PC-9 (cell line): ENCODE measurements around the gene MSI2. TPM values are rescaled to one million over a fixed set of nuclear protein-coding genes. Genes with fewer than 3 reads are reported as not detected.

Experiments used
- BruUV-seq: library from RNA; stranded (reverse); fragments of 400-500 nt; replicated peaks from 2 replicates; lab custom pipeline; 2021; lab: Mats Ljungman, UMichigan
- CTCF ChIA-PET: fragments of 300-600 bp; sonication (Branson Sonifier 250); formaldehyde crosslinking; loops from one replicate; lab custom pipeline; 2022; ENCODE audit warnings: antibody characterized with exemption; lab: Charles Lee
- POLR2A ChIA-PET: fragments of 300-600 bp; sonication (Branson Sonifier 250); formaldehyde crosslinking; loops from one replicate; lab custom pipeline; 2022; ENCODE audit warnings: antibody characterized with exemption; ENCODE audit not compliant: unreplicated experiment; lab: Charles Lee
- DNase-seq, 2 experiments: peaks; one replicate each; pipeline versions ENCODE4 v3.0.0 to v3.0.0-alpha.2; 2015 to 2022; ENCODE audit warnings: mixed read lengths in 1 of 2
- H2AFZ ChIP-seq: fragments of 200-600 bp; sonication (generic); 2 replicates; pipeline ENCODE4 v1.8.1; 2017; ENCODE audit warnings: antibody characterized with exemption
- H3F3A ChIP-seq: fragments of 200-600 bp; sonication (generic); 2 replicates; pipeline ENCODE4 v1.8.1; 2017; ENCODE audit warnings: antibody characterized with exemption, mild to moderate bottlenecking, low read depth; ENCODE audit not compliant: insufficient read depth
- H3K27ac ChIP-seq: fragments of 200-600 bp; sonication (generic); 2 replicates; pipeline ENCODE4 v1.6.1; 2016; ENCODE audit warnings: mixed run types
- H3K27me3 ChIP-seq: fragments of 200-600 bp; sonication (generic); 2 replicates; pipeline ENCODE4 v1.6.1; 2016; ENCODE audit warnings: low read depth, mixed run types; ENCODE audit not compliant: insufficient read depth
- H3K36me3 ChIP-seq: fragments of 200-600 bp; sonication (generic); 2 replicates; pipeline ENCODE4 v1.6.1; 2016; ENCODE audit warnings: low read depth, mixed run types
- H3K4me1 ChIP-seq: fragments of 200-600 bp; sonication (generic); replicated peaks from 2 replicates; pipeline ENCODE4 v1.6.1; 2016; ENCODE audit warnings: mixed run types; ENCODE audit not compliant: insufficient read depth
- H3K4me2 ChIP-seq: fragments of 200-600 bp; sonication (generic); 2 replicates; pipeline ENCODE4 v1.6.1; 2017; ENCODE audit warnings: mixed run types
- H3K4me3 ChIP-seq: fragments of 200-600 bp; sonication (generic); 2 replicates; pipeline ENCODE4 v1.6.1; 2016; ENCODE audit warnings: mixed run types
- H3K79me2 ChIP-seq: fragments of 200-600 bp; sonication (generic); 2 replicates; pipeline ENCODE4 v1.6.1; 2017; ENCODE audit warnings: low read depth, mixed run types
- H3K9me2 ChIP-seq: fragments of 200-600 bp; sonication (generic); 2 replicates; pipeline ENCODE4 v1.8.1; 2017; ENCODE audit warnings: mild to moderate bottlenecking; ENCODE audit not compliant: insufficient read depth
- H3K9me3 ChIP-seq: fragments of 200-600 bp; sonication (generic); 2 replicates; pipeline ENCODE4 v1.8.1; 2016; ENCODE audit warnings: low read depth; ENCODE audit not compliant: insufficient read depth
- H4K20me1 ChIP-seq: fragments of 200-600 bp; sonication (generic); 2 replicates; pipeline ENCODE4 v1.8.1; 2017; ENCODE audit not compliant: insufficient read depth
- CTCF ChIP-seq: fragments of 200-600 bp; sonication (generic); conservative IDR thresholded peaks from 2 replicates; pipeline ENCODE4 v1.6.1; 2017; ENCODE audit warnings: mixed run types, antibody characterized with exemption, mild to moderate bottlenecking, moderate library complexity
- EZH2 ChIP-seq: fragments of 200-600 bp; sonication (generic); IDR thresholded peaks from 2 replicates; pipeline ENCODE4 v1.8.0; 2017; ENCODE audit warnings: antibody characterized with exemption, low read depth
- intact Hi-C: fragments of 100-400 bp; cut with micrococcal nuclease; formaldehyde crosslinking; loops from one replicate; pipeline ENCODE4 v1.10.0; 2022; ENCODE audit not compliant: unreplicated experiment
- total RNA-seq: library from RNA; stranded (reverse); gene quantifications from 2 replicates; pipeline ENCODE4 v1.2.3, GENCODE V29; 2021

MSI2 gene
- total RNA-seq, 1 experiment from 2014 or later, result 15.7 TPM

DNA sequence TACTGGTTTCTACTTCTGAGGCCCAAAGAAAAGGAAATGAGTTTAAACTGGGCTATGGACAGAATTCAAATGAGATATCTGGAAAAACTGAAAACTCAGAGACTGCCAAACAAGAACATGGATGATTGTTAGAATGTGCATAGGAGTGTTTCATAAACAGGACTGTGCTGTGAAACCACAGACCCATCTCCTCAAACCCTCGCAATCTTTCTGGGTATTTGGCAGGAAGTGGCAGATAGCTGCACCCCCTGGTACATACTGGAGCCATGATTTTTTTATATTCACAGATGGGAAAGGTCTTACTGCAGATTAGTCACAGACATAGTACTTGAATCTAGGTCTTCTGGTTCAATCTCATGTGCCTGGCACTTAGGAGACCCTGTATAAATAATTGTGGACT is 343.8 kb downstream of the MSI2 start:
- Histone ChIP-seq H3K4me2 (no peak overlapping the region), H3K4me3 (no peak overlapping the region), H3K79me2 (no peaks in the 10 kb centered on the region), H3K4me1 (no peaks in the 10 kb centered on the region), H4K20me1 (peaks cover 4% of the 10 kb centered on the region; the same call in 1 of the 2 replicates), H3K27me3 (no peaks in the 10 kb centered on the region), H3K36me3 (no peaks in the 10 kb centered on the region), H3K27ac (no peak overlapping the region), H3K9me3 (no peaks in the 10 kb centered on the region), H2AFZ (no peak overlapping the region), H3F3A (no peaks in the 10 kb centered on the region), H3K9me2 (no peaks in the 10 kb centered on the region)
- intact Hi-C loops, result no loop called here
- no TSS peak for BruUV-seq
- TF ChIP-seq EZH2 (no peak), CTCF (no peak)
- DNase-seq, result no peak
- ChIA-PET POLR2A (no interaction called here), CTCF (no interaction called here)

DNA sequence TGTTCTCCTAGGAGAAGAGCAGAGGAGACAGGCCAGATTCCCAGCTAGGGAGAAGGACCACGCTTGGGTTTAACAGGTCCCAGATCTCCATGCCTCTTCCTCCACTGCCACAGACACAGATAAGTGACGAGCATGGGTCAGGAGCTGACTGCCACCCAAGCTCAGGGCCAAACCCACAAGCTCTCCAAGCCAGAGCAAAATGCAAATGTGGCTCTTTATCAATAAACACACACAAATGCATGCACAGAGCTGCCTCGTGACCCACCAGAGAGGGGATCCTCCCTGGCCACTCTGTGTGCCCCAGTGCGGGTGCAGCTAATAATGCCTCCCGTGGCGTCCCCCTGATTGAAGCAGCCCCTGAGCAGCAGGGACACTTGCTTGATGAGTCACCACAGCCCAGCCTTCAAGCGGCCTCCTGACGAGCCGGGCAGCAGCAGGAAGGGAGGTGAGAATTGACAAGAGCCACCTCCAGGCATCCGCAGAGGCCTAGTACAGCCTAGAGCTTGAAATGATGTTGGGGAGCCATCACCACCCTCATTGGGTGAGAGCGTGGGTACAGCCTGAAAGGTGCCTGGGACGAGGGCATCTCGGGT is 344.9 kb downstream of the MSI2 start:
- Histone ChIP-seq H3K36me3 (no peaks in the 10 kb centered on the region), H3F3A (no peaks in the 10 kb centered on the region), H3K9me3 (no peaks in the 10 kb centered on the region), H3K27ac (no peak overlapping the region), H3K4me1 (no peaks in the 10 kb centered on the region), H4K20me1 (peaks cover 4% of the 10 kb centered on the region; the same call in 1 of the 2 replicates), H3K79me2 (no peaks in the 10 kb centered on the region), H2AFZ (no peak overlapping the region), H3K4me3 (no peak overlapping the region), H3K4me2 (no peak overlapping the region), H3K9me2 (no peaks in the 10 kb centered on the region), H3K27me3 (peaks cover 6% of the 10 kb centered on the region)
- CTCF ChIA-PET, result no interaction called here
- POLR2A ChIA-PET, result no interaction called here
- no TSS peak for BruUV-seq
- intact Hi-C loops, result no loop called here
- no peak for TF ChIP-seq CTCF
- no peak for TF ChIP-seq EZH2
- DNase-seq, result no peak

DNA sequence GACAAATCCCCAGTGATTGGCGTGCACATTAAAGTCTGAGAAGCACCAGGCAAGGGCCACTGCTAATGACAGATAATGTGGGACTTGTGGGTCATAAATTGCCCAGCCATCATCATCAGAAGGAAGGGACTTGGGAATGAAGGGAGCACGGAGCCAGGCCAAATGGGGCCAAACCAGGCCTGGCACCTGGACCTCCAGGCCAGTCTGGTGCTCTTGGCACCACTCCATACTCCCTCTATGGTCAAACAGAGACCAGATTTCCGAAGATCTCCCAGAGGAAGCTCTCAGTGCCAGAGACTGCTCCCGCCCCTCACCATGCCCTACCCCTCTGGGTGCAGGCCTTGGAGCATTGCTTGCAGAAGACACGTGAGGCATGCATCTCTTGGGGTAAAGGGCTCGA is 346.6 kb downstream of the MSI2 start:
- BruUV-seq, result no TSS peak
- CTCF ChIA-PET, result no interaction called here

More for the DNA sequence above, 346.6 kb downstream of the MSI2 start:
- no peaks in the 10 kb centered on the region for H3K9me2 ChIP-seq
- no peak overlapping the region for H3K4me2 ChIP-seq
- H4K20me1 ChIP-seq, result peaks cover 4% of the 10 kb centered on the region; the same call in 1 of the 2 replicates
- peaks cover 6% of the 10 kb centered on the region for H3K27me3 ChIP-seq
- H2AFZ ChIP-seq, result no peak overlapping the region
- intact Hi-C loops, result no loop called here
- TF ChIP-seq CTCF (no peak), EZH2 (no peak)
- H3K27ac ChIP-seq, result no peak overlapping the region
- no peaks in the 10 kb centered on the region for H3K36me3 ChIP-seq
- H3K4me3 ChIP-seq, result no peak overlapping the region
- H3F3A ChIP-seq, result no peaks in the 10 kb centered on the region
- no peaks in the 10 kb centered on the region for H3K79me2 ChIP-seq
- no peak for DNase-seq
- H3K4me1 ChIP-seq, result no peaks in the 10 kb centered on the region
- no peaks in the 10 kb centered on the region for H3K9me3 ChIP-seq
- POLR2A ChIA-PET, result no interaction called here
